ENCODE data around the gene EID2B.

DNA sequence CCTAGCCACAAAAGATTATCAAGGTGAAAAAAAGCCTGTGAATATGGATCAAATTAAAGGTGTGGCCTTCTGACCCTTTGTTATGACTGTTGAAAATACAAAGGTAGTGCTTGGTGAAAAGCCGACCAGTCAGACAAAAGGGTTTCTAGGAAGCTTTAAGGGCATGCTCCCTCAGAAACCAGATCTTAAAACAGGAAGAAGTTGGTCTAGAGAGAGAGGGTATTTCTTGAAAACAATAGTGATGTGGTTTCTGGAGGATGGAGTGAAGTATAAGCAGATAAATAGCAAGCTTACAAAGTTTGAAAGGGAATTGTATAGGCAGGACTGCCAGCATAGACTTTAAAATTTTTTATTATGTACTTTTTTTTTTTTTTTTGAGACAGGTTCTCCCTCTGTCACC, 12.3 kb upstream of the EID2B start:
- TF ChIP-seq, protein P1, sequence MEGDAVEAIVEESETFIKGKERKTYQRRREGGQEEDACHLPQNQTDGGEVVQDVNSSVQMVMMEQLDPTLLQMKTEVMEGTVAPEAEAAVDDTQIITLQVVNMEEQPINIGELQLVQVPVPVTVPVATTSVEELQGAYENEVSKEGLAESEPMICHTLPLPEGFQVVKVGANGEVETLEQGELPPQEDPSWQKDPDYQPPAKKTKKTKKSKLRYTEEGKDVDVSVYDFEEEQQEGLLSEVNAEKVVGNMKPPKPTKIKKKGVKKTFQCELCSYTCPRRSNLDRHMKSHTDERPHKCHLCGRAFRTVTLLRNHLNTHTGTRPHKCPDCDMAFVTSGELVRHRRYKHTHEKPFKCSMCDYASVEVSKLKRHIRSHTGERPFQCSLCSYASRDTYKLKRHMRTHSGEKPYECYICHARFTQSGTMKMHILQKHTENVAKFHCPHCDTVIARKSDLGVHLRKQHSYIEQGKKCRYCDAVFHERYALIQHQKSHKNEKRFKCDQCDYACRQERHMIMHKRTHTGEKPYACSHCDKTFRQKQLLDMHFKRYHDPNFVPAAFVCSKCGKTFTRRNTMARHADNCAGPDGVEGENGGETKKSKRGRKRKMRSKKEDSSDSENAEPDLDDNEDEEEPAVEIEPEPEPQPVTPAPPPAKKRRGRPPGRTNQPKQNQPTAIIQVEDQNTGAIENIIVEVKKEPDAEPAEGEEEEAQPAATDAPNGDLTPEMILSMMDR (IDR thresholded peaks at IDR 0.05), result no peak
- no peak for TF ChIP-seq POLR2A (IDR thresholded peaks at IDR 0.05)
